Body of pancreas (tissue), 4 donors: ENCODE measurements around the gene AMOTL1. TPM values are rescaled to one million over a fixed set of nuclear protein-coding genes. Genes with fewer than 3 reads are reported as not detected.

Source experiments
- ATAC-seq: fragments of 150-250 bp; one replicate; pipeline ENCODE4 v1.9.1; 2016
- DNase-seq, 4 donors: peaks; one replicate each; pipeline ENCODE4 v3.0.0-alpha.2; 2019
- H3K27ac ChIP-seq, 4 donors: fragments of 200-600 bp; sonication (generic); 1 replicate in 3 of 4; 2 replicates in 1 of 4; pipeline versions ENCODE4 v1.5.1 to v1.6.1; 2016 to 2019; ENCODE audit warnings: mild to moderate bottlenecking in 1 of 4, mixed read lengths in 1 of 4, moderate library complexity in 1 of 4
- H3K27me3 ChIP-seq, 2 donors: fragments of 200-600 bp; sonication (generic); one replicate each; pipeline ENCODE4 v1.6.0; 2016; ENCODE audit warnings: mild to moderate bottlenecking in 1 of 2
- H3K36me3 ChIP-seq, 2 donors: fragments of 200-600 bp; sonication (generic); replicated peaks in 1 of 2; 2 replicates each; pipeline ENCODE4 v1.5.1; 2016; ENCODE audit warnings: low read depth in 2 of 2; ENCODE audit not compliant: insufficient read depth in 1 of 2
- H3K4me1 ChIP-seq: fragments of 200-600 bp; sonication (generic); one replicate; pipeline ENCODE4 v1.6.0; 2016
- H3K4me3 ChIP-seq, 2 donors: fragments of 200-600 bp; sonication (generic); 1 replicate in 1 of 2; 2 replicates in 1 of 2; pipeline ENCODE4 v1.5.1; 2016 to 2019
- H3K9me3 ChIP-seq, 3 donors: fragments of 200-600 bp; sonication (generic); 1 replicate in 2 of 3; 2 replicates in 1 of 3; pipeline ENCODE4 v1.5.1; 2016
- CTCF ChIP-seq, 7 experiments: fragments of 450-650 bp in 4 of 7; fragments of 200-600 bp in 3 of 7; sonication (generic) in 3 of 7; IDR thresholded peaks; one replicate each; pipeline ENCODE4 v1.5.1; 2016 to 2019; ENCODE audit warnings: antibody characterized with exemption in 7 of 7
- POLR2A ChIP-seq, 3 donors: fragments of 450-650 bp; IDR thresholded peaks; one replicate each; pipeline ENCODE4 v1.6.1; 2016; ENCODE audit warnings: antibody characterized with exemption in 3 of 3, mild to moderate bottlenecking in 2 of 3
- WGBS, 2 donors: methylation state at CpG; one replicate each; pipeline ENCODE4 v1.1.5; 2017; 5-methylcytosine and 5-hydroxymethylcytosine counted together
- intact Hi-C: fragments of 100-400 bp; cut with DNase I; formaldehyde crosslinking; loops from one replicate; pipeline ENCODE4 v1.15.1; 2023
- total RNA-seq, 2 donors: library from RNA; depleted of rRNA; stranded (reverse); fragments of >200 nt; gene quantifications; one replicate each; pipeline ENCODE4 v1.1.0, GENCODE V29; 2016

Gene AMOTL1
- total RNA-seq, 2 donors from 2014 or later: 20.4 to 21.5 TPM

- WGBS, 2 donors: 88 to 95% methylated on average over 7 of the region's 7 CpGs
- Histone ChIP-seq H3K9me3 (no peaks in the 10 kb centered on the region), H3K4me3 (no peak overlapping the region), H3K27ac (no peak overlapping the region), H3K36me3 (peaks cover 0 to 10% of the 10 kb centered on the region in 2 donors), H3K27me3 (no peaks in the 10 kb centered on the region), H3K4me1 (no peaks in the 10 kb centered on the region)
- no peak for ATAC-seq
- no peak for TF ChIP-seq POLR2A (IDR thresholded peaks at IDR 0.05)
- no peak for TF ChIP-seq CTCF (IDR thresholded peaks at IDR 0.05)
- intact Hi-C loops: no loop called here
- no peak for DNase-seq
Observed at GRCh38 chr11:94822080-94822479, 53.9 kb downstream of the AMOTL1 start.

GRCh38 chr11:94823102-94823732, 55.1 kb downstream of the AMOTL1 start:
- Histone ChIP-seq H3K27me3 (no peaks in the 10 kb centered on the region), H3K27ac (no peak overlapping the region), H3K9me3 (no peaks in the 10 kb centered on the region), H3K4me1 (peaks cover 7% of the 10 kb centered on the region), H3K4me3 (no peak overlapping the region), H3K36me3 (peaks cover 0 to 10% of the 10 kb centered on the region in 2 donors)
- WGBS, 2 donors: 68 to 77% methylated on average over 2 of the region's 2 CpGs
- TF ChIP-seq CTCF (IDR thresholded peaks at IDR 0.05): no peak
- TF ChIP-seq POLR2A (IDR thresholded peaks at IDR 0.05): no peak
- ATAC-seq (no peak), DNase-seq (no peak)
- intact Hi-C loops: no loop called here

- Histone ChIP-seq H3K27ac (no peak overlapping the region), H3K27me3 (no peaks in the 10 kb centered on the region), H3K36me3 (peaks cover 0 to 10% of the 10 kb centered on the region in 2 donors), H3K4me3 (no peak overlapping the region), H3K9me3 (no peaks in the 10 kb centered on the region), H3K4me1 (peaks cover 9% of the 10 kb centered on the region)
- no peak for DNase-seq
- 86 to 89% methylated on average over 4 of the region's 4 CpGs for WGBS, 2 donors
- ATAC-seq: no peak
- intact Hi-C loops: no loop called here
- no peak for TF ChIP-seq CTCF (IDR thresholded peaks at IDR 0.05)
- no peak for TF ChIP-seq POLR2A (IDR thresholded peaks at IDR 0.05)
Observed at GRCh38 chr11:94825031-94825430, 56.9 kb downstream of the AMOTL1 start.

GRCh38 chr11:94825481-94825880, 57.3 kb downstream of the AMOTL1 start:
- Histone ChIP-seq H3K27ac (no peak overlapping the region), H3K4me3 (no peak overlapping the region), H3K4me1 (peaks cover 11% of the 10 kb centered on the region), H3K36me3 (peaks cover 0 to 7% of the 10 kb centered on the region in 2 donors), H3K9me3 (no peaks in the 10 kb centered on the region), H3K27me3 (no peaks in the 10 kb centered on the region)
- TF ChIP-seq POLR2A (IDR thresholded peaks at IDR 0.05) (no peak), CTCF (IDR thresholded peaks at IDR 0.05) (no peak)
- intact Hi-C loops: no loop called here
- no peak for ATAC-seq
- DNase-seq: no peak
- 83 to 88% methylated on average over 1 of the region's 1 CpG for WGBS, 2 donors

- Histone ChIP-seq H3K4me1 (peaks cover 20% of the 10 kb centered on the region), H3K27ac (no peak overlapping the region), H3K36me3 (peaks cover 0 to 11% of the 10 kb centered on the region in 2 donors), H3K4me3 (no peak overlapping the region), H3K9me3 (no peaks in the 10 kb centered on the region), H3K27me3 (no peaks in the 10 kb centered on the region)
- 86 to 91% methylated on average over 7 of the region's 7 CpGs for WGBS, 2 donors
- no peak for DNase-seq
- TF ChIP-seq CTCF (IDR thresholded peaks at IDR 0.05) (no peak), POLR2A (IDR thresholded peaks at IDR 0.05) (no peak)
- intact Hi-C loops: no loop called here
- ATAC-seq: no peak
Observed at GRCh38 chr11:94826415-94826814, 58.3 kb downstream of the AMOTL1 start.
